ENCODE measurements around the gene PKIB.
"Not testable (repeated sequence)": the region's sequence is repeated elsewhere in the genome, so short reads cannot be mapped to it uniquely, and the experiment has no call there.

Gene PKIB

GRCh38 chr6:122621638-122622037, 11.4 kb downstream of the PKIB start:
- no peak for DNase-seq

- no peak for DNase-seq
Measured at GRCh38 chr6:122622479-122622878, 12.3 kb downstream of the PKIB start.

- DNase-seq, result no peak
Measured at GRCh38 chr6:122623279-122623678, 13.1 kb downstream of the PKIB start.

GRCh38 chr6:122624853-122625252, 14.6 kb downstream of the PKIB start:
- DNase-seq, result no peak

- DNase-seq, result no peak
Measured at GRCh38 chr6:122628714-122629113, 18.5 kb downstream of the PKIB start.

GRCh38 chr6:122631571-122632249, 21.5 kb downstream of the PKIB start:
- DNase-seq, result no peak

GRCh38 chr6:122640366-122640765, 30.2 kb downstream of the PKIB start:
- DNase-seq, result no peak

- no peak for DNase-seq
Measured at GRCh38 chr6:122641819-122642218, 31.6 kb downstream of the PKIB start.

GRCh38 chr6:122642604-122643003, 32.4 kb downstream of the PKIB start:
- not testable (repeated sequence) for DNase-seq

- no peak for DNase-seq
Measured at GRCh38 chr6:122645256-122645655, 35.1 kb downstream of the PKIB start.

GRCh38 chr6:122647765-122648164, 37.6 kb downstream of the PKIB start:
- DNase-seq, result no peak

GRCh38 chr6:122648726-122649125, 38.5 kb downstream of the PKIB start:
- no peak for DNase-seq

GRCh38 chr6:122649701-122650100, 39.5 kb downstream of the PKIB start:
- no peak for DNase-seq

- no peak for DNase-seq
Measured at GRCh38 chr6:122650403-122650802, 40.2 kb downstream of the PKIB start.

GRCh38 chr6:122651031-122651430, 40.8 kb downstream of the PKIB start:
- DNase-seq, result no peak

- DNase-seq, result no peak
Measured at GRCh38 chr6:122651604-122652003, 41.4 kb downstream of the PKIB start.

GRCh38 chr6:122652431-122652830, 42.2 kb downstream of the PKIB start:
- DNase-seq, result no peak

GRCh38 chr6:122653094-122653493, 42.9 kb downstream of the PKIB start:
- DNase-seq, result no peak

- no peak for DNase-seq
Measured at GRCh38 chr6:122654012-122654411, 43.8 kb downstream of the PKIB start.

GRCh38 chr6:122657601-122658000, 47.4 kb downstream of the PKIB start:
- DNase-seq, result no peak

GRCh38 chr6:122660296-122660695, 50.1 kb downstream of the PKIB start:
- no peak for DNase-seq

- DNase-seq, result no peak
Measured at GRCh38 chr6:122663981-122664380, 53.8 kb downstream of the PKIB start.

- DNase-seq, result no peak
Measured at GRCh38 chr6:122665929-122666328, 55.7 kb downstream of the PKIB start.

GRCh38 chr6:122666418-122666817, 56.2 kb downstream of the PKIB start:
- no peak for DNase-seq

GRCh38 chr6:122669418-122669817, 59.2 kb downstream of the PKIB start:
- no peak for DNase-seq
